Measurements from ENCODE around the gene ENOX2. TPM values are rescaled to one million over a fixed set of nuclear protein-coding genes. Genes with fewer than 3 reads are reported as not detected.

Gene ENOX2
- total and polyA plus RNA-seq, 2 donors (not counting 1 experiment from before 2014, with no cell fraction given): 5.1 to 18.8 TPM

DNA sequence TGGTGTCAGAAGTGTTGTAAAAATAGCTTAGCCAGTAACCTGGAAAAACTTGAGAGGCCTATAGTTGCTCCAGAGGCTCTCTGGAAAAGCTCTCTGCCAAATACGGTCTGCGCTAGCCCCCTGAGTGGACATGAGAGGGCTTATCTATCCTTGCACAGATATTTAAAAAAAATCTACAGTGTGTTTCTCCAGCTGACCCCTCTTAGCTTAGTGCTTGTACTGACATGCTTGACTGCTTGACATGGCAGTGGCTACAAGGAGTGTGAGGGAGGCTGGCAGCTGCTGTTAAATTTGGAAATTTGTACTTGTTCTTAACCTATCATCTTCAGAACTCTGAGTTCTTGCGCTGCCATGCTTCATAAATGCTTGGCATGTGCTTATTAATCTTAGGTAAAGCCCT, 272.0 kb downstream of the ENOX2 start:
- Histone ChIP-seq H3K36me3 (replicated peaks in 1 of 2; ENCODE audit: control extremely low read depth in 1 of 2, control insufficient read depth in 1 of 2, extremely low read depth in 1 of 2, insufficient read depth in 2 of 2, low read length in 1 of 2) (peaks cover 0 to 21% of the 10 kb centered on the region in 2 experiments), H3K4me3 (ENCODE audit: control extremely low read depth in 1 of 5, extremely low read depth in 1 of 5, insufficient read depth in 1 of 5, low read depth in 2 of 5, low read length in 4 of 5) (no peak overlapping the region), H3K27ac (ENCODE audit: low read length in 2 of 2) (no peak overlapping the region), H4K20me1 (ENCODE audit: control insufficient read depth, insufficient read depth, low read length, poor library complexity, severe bottlenecking) (no peaks in the 10 kb centered on the region), H3K79me2 (ENCODE audit: control insufficient read depth, insufficient read depth, low read length) (no peaks in the 10 kb centered on the region), H3K4me2 (replicated peaks; ENCODE audit: low read depth, low read length, poor library complexity, severe bottlenecking) (no peak overlapping the region), H3K9me3 (ENCODE audit: control extremely low read depth in 1 of 3, control insufficient read depth in 2 of 3, insufficient read depth in 1 of 3, low read length in 2 of 3) (no peaks in the 10 kb centered on the region), H3K27me3 (replicated peaks in 1 of 4; ENCODE audit: control extremely low read depth in 1 of 4, control insufficient read depth in 3 of 4, insufficient read depth in 4 of 4, low read length in 3 of 4) (no peaks in the 10 kb centered on the region), H3K4me1 (ENCODE audit: control insufficient read depth in 2 of 2, insufficient read depth in 2 of 2, low read length in 2 of 2) (no peaks in the 10 kb centered on the region), H2AFZ (ENCODE audit: insufficient read depth, low read depth, low read length, poor library complexity, severe bottlenecking) (no peak overlapping the region), H3K9ac (ENCODE audit: low read length) (no peak overlapping the region)
- H3K27ac Mint-ChIP-seq: no peak overlapping the region
- H3K27me3 Mint-ChIP-seq: no peaks in the 10 kb centered on the region
- DNase-seq (no peak), ATAC-seq (ENCODE audit: low read depth) (no peak)
- H3K9me3 Mint-ChIP-seq (ENCODE audit: insufficient read depth): no peaks in the 10 kb centered on the region
- TF ChIP-seq EZH2 (IDR thresholded peaks at IDR 0.05; ENCODE audit: borderline replicate concordance, insufficient read depth, low read depth, low read length, poor library complexity, severe bottlenecking) (no peak), CTCF (IDR thresholded peaks at IDR 0.05) (no peak)
- H3K4me3 Mint-ChIP-seq: no peak overlapping the region
- intact Hi-C loops (cut with micrococcal nuclease): no loop called here
- no peaks in the 10 kb centered on the region for H3K4me1 Mint-ChIP-seq
- CTCF ChIA-PET: no interaction called here
- WGBS (ENCODE audit: insufficient coverage): no CpG with 5 or more reads among the region's 3 CpGs
- POLR2A ChIA-PET: no interaction called here

DNA sequence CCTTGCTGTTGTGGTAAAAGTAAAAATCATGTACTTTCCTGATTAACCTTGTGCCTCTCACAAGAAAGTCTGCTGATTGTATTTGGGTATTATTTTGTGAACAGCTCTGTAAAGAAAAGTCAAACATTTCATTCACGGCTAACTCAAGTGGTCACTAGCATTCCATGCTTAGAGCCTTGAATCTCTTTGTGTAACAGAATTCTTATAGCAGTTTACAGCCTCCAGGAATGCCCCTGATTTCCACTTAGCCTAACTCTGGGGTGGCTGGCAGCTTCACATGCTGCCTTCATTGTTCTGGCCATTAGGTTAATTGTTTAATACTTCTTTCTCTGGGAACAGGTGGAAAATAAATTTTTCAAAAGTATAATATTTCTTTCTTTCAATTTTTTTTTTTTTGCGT, 274.5 kb downstream of the ENOX2 start:
- POLR2A ChIA-PET: no interaction called here
- WGBS (ENCODE audit: insufficient coverage): no CpG with 5 or more reads among the region's 2 CpGs
- intact Hi-C loops (cut with micrococcal nuclease): no loop called here
- Mint-ChIP-seq H3K27me3 (no peaks in the 10 kb centered on the region), H3K9me3 (ENCODE audit: insufficient read depth) (no peaks in the 10 kb centered on the region), H3K4me1 (peaks cover 3% of the 10 kb centered on the region), H3K4me3 (no peak overlapping the region), H3K27ac (no peak overlapping the region)
- ATAC-seq (ENCODE audit: low read depth) (no peak), DNase-seq (no peak)
- H3K4me1 ChIP-seq (ENCODE audit: control insufficient read depth in 2 of 2, insufficient read depth in 2 of 2, low read length in 2 of 2): no peaks in the 10 kb centered on the region
- H3K4me3 ChIP-seq (ENCODE audit: control extremely low read depth in 1 of 5, extremely low read depth in 1 of 5, insufficient read depth in 1 of 5, low read depth in 2 of 5, low read length in 4 of 5): no peak overlapping the region
- H4K20me1 ChIP-seq (ENCODE audit: control insufficient read depth, insufficient read depth, low read length, poor library complexity, severe bottlenecking): no peaks in the 10 kb centered on the region
- H3K9me3 ChIP-seq (ENCODE audit: control extremely low read depth in 1 of 3, control insufficient read depth in 2 of 3, insufficient read depth in 1 of 3, low read length in 2 of 3): no peaks in the 10 kb centered on the region
- no peak overlapping the region for H3K4me2 ChIP-seq (replicated peaks; ENCODE audit: low read depth, low read length, poor library complexity, severe bottlenecking)
- no peak overlapping the region for H2AFZ ChIP-seq (ENCODE audit: insufficient read depth, low read depth, low read length, poor library complexity, severe bottlenecking)
- H3K27me3 ChIP-seq (replicated peaks in 1 of 4; ENCODE audit: control extremely low read depth in 1 of 4, control insufficient read depth in 3 of 4, insufficient read depth in 4 of 4, low read length in 3 of 4): no peaks in the 10 kb centered on the region
- H3K9ac ChIP-seq (ENCODE audit: low read length): no peak overlapping the region
- TF ChIP-seq EZH2 (IDR thresholded peaks at IDR 0.05; ENCODE audit: borderline replicate concordance, insufficient read depth, low read depth, low read length, poor library complexity, severe bottlenecking): no peak
- TF ChIP-seq CTCF (IDR thresholded peaks at IDR 0.05): no peak
- H3K36me3 ChIP-seq (replicated peaks in 1 of 2; ENCODE audit: control extremely low read depth in 1 of 2, control insufficient read depth in 1 of 2, extremely low read depth in 1 of 2, insufficient read depth in 2 of 2, low read length in 1 of 2): peaks cover 0 to 16% of the 10 kb centered on the region in 2 experiments
- no peaks in the 10 kb centered on the region for H3K79me2 ChIP-seq (ENCODE audit: control insufficient read depth, insufficient read depth, low read length)
- no peak overlapping the region for H3K27ac ChIP-seq (ENCODE audit: low read length in 2 of 2)
- CTCF ChIA-PET: no interaction called here
